Measurements from ENCODE around the gene PRUNE2. TPM values are rescaled to one million over a fixed set of nuclear protein-coding genes. Genes with fewer than 3 reads are reported as not detected.

PRUNE2 gene
- total RNA-seq, 4 donors from 2014 or later = 3.6 to 16.2 (median 6.4) TPM

- DNase-seq (ENCODE audit: low spot score in 2 of 2) = no peak
- Histone ChIP-seq H3K27me3 (no peaks in the 10 kb centered on the region), H3K27ac (no peak overlapping the region), H3K9me3 (no peaks in the 10 kb centered on the region), H3K36me3 (no peaks in the 10 kb centered on the region), H3K4me3 (no peak overlapping the region), H3K4me1 (no peaks in the 10 kb centered on the region)
- TF ChIP-seq POLR2A (IDR thresholded peaks at IDR 0.05) (no peak), POLR2AphosphoS5 (IDR thresholded peaks at IDR 0.05) (no peak), EP300 (IDR thresholded peaks at IDR 0.05) (no peak), CTCF (IDR thresholded peaks at IDR 0.05) (no peak)
- 87% methylated on average over 9 of the region's 9 CpGs for WGBS
These were observed 331.8 kb downstream of the PRUNE2 start for GRCh38 chr9:76573905-76574760.

- no peaks in the 10 kb centered on the region for H3K36me3 ChIP-seq
- DNase-seq (ENCODE audit: low spot score in 2 of 2) = no peak
- no peaks in the 10 kb centered on the region for H3K27me3 ChIP-seq
- no peak overlapping the region for H3K27ac ChIP-seq
- no peaks in the 10 kb centered on the region for H3K4me1 ChIP-seq
- TF ChIP-seq POLR2AphosphoS5 (IDR thresholded peaks at IDR 0.05) (no peak), CTCF (IDR thresholded peaks at IDR 0.05) (no peak), EP300 (IDR thresholded peaks at IDR 0.05) (no peak), POLR2A (IDR thresholded peaks at IDR 0.05) (no peak)
- H3K9me3 ChIP-seq = no peaks in the 10 kb centered on the region
- H3K4me3 ChIP-seq = no peak overlapping the region
These were observed 332.5 kb downstream of the PRUNE2 start for GRCh38 chr9:76573408-76573807.

- no peak for TF ChIP-seq EP300 (IDR thresholded peaks at IDR 0.05)
- no peak for TF ChIP-seq CTCF (IDR thresholded peaks at IDR 0.05)
- no peak for TF ChIP-seq POLR2AphosphoS5 (IDR thresholded peaks at IDR 0.05)
- no peak for TF ChIP-seq POLR2A (IDR thresholded peaks at IDR 0.05)
- WGBS = 66% methylated on average over 3 of the region's 3 CpGs
- no peaks in the 10 kb centered on the region for H3K27me3 ChIP-seq
- no peaks in the 10 kb centered on the region for H3K9me3 ChIP-seq
- H3K36me3 ChIP-seq = no peaks in the 10 kb centered on the region
- DNase-seq (ENCODE audit: low spot score in 2 of 2) = no peak
- peak overlapping the region; percentile 50 for H3K4me3 ChIP-seq
- no peak overlapping the region for H3K27ac ChIP-seq
- H3K4me1 ChIP-seq = no peaks in the 10 kb centered on the region
These were observed 333.8 kb downstream of the PRUNE2 start for GRCh38 chr9:76572151-76572550.

- Histone ChIP-seq H3K27me3 (no peaks in the 10 kb centered on the region), H3K9me3 (no peaks in the 10 kb centered on the region), H3K4me3 (peak overlapping the region; percentile 50), H3K27ac (peak overlapping the region; percentile 40), H3K4me1 (no peaks in the 10 kb centered on the region), H3K36me3 (no peaks in the 10 kb centered on the region)
- TF ChIP-seq EP300 (IDR thresholded peaks at IDR 0.05) = no peak
- TF ChIP-seq POLR2AphosphoS5 (IDR thresholded peaks at IDR 0.05) = no peak
- TF ChIP-seq POLR2A (IDR thresholded peaks at IDR 0.05) = no peak
- no peak for TF ChIP-seq CTCF (IDR thresholded peaks at IDR 0.05)
- DNase-seq (ENCODE audit: low spot score in 2 of 2) = no peak
- 24% methylated on average over 37 of the region's 37 CpGs for WGBS
These were observed 334.2 kb downstream of the PRUNE2 start for GRCh38 chr9:76571743-76572146.

GRCh38 chr9:76571288-76571687 is 334.6 kb downstream of the PRUNE2 start:
- peak overlapping the region; percentile 50 for H3K4me3 ChIP-seq
- H3K27me3 ChIP-seq = no peaks in the 10 kb centered on the region
- H3K9me3 ChIP-seq = no peaks in the 10 kb centered on the region
- no peak for DNase-seq (ENCODE audit: low spot score in 2 of 2)
- TF ChIP-seq POLR2AphosphoS5 (IDR thresholded peaks at IDR 0.05) (no peak), EP300 (IDR thresholded peaks at IDR 0.05) (no peak), POLR2A (IDR thresholded peaks at IDR 0.05) (no peak), CTCF (IDR thresholded peaks at IDR 0.05) (no peak)
- WGBS = 39% methylated on average over 3 of the region's 3 CpGs
- H3K4me1 ChIP-seq = no peaks in the 10 kb centered on the region
- H3K36me3 ChIP-seq = no peaks in the 10 kb centered on the region
- H3K27ac ChIP-seq = peak overlapping the region; percentile 40
